ENCODE measurements around the gene PAPSS2. TPM values are rescaled to one million over a fixed set of nuclear protein-coding genes. Genes with fewer than 3 reads are reported as not detected.
A peak's percentile ranks its signal among the peaks of the same experiment; 100 is the strongest.

PAPSS2 gene
- total and polyA plus RNA-seq, 8 donors = 1.3 to 17.3 (median 10.8) TPM

- Histone ChIP-seq H3K27me3 (no peaks in the 10 kb centered on the region), H3K36me3 (no peaks in the 10 kb centered on the region), H3K4me1 (peaks cover 0 to 14% (median 6%) of the 10 kb centered on the region in 4 donors), H3K27ac (no peak overlapping the region), H3K9me3 (no peaks in the 10 kb centered on the region), H3K4me3 (no peak overlapping the region)
- DNase-seq = no peak
- intact Hi-C loops (cut with DNase I; ENCODE audit: low total_unique reads) = no loop called here
- TF ChIP-seq POLR2A (IDR thresholded peaks at IDR 0.05) (no peak), CTCF (IDR thresholded peaks at IDR 0.05) (no peak), POLR2AphosphoS5 (IDR thresholded peaks at IDR 0.05) (no peak), EP300 (IDR thresholded peaks at IDR 0.05) (no peak)
- WGBS, 5 donors = 84 to 93% (median 90%) methylated on average over 3 of the region's 3 CpGs
Observed at GRCh38 chr10:87692956-87693484, 33.3 kb downstream of the PAPSS2 start.

GRCh38 chr10:87694011-87694794, 34.5 kb downstream of the PAPSS2 start:
- H3K4me1 ChIP-seq = peaks cover 0 to 14% (median 6%) of the 10 kb centered on the region in 4 donors
- H3K36me3 ChIP-seq = no peaks in the 10 kb centered on the region
- peak overlapping the region in 2 of 5 donors; percentile 57 to 58 for H3K27ac ChIP-seq
- no peaks in the 10 kb centered on the region for H3K9me3 ChIP-seq
- WGBS, 5 donors = 44 to 67% (median 54%) methylated on average over 4 of the region's 4 CpGs
- intact Hi-C loops (cut with DNase I; ENCODE audit: low total_unique reads) = no loop called here
- no peak overlapping the region for H3K4me3 ChIP-seq
- peak in 1 of 2 donors; percentile 48 for DNase-seq
- H3K27me3 ChIP-seq = no peaks in the 10 kb centered on the region
- TF ChIP-seq CTCF (IDR thresholded peaks at IDR 0.05) (no peak), EP300 (IDR thresholded peaks at IDR 0.05) (no peak), POLR2A (IDR thresholded peaks at IDR 0.05) (no peak)

- TF ChIP-seq POLR2AphosphoS5 (IDR thresholded peaks at IDR 0.05) (no peak), POLR2A (IDR thresholded peaks at IDR 0.05) (no peak), CTCF (IDR thresholded peaks at IDR 0.05) (no peak), EP300 (IDR thresholded peaks at IDR 0.05) (no peak)
- peak overlapping the region in 1 of 5 donors; percentile 18 for H3K27ac ChIP-seq
- intact Hi-C loops (cut with DNase I; ENCODE audit: low total_unique reads) = no loop called here
- H3K4me1 ChIP-seq = peaks cover 0 to 14% (median 6%) of the 10 kb centered on the region in 4 donors
- H3K9me3 ChIP-seq = no peaks in the 10 kb centered on the region
- H3K4me3 ChIP-seq = no peak overlapping the region
- no peak for DNase-seq
- no peaks in the 10 kb centered on the region for H3K36me3 ChIP-seq
- WGBS, 5 donors = 71 to 78% (median 74%) methylated on average over 3 of the region's 3 CpGs
- H3K27me3 ChIP-seq = no peaks in the 10 kb centered on the region
Observed at GRCh38 chr10:87695074-87695473, 35.4 kb downstream of the PAPSS2 start.

GRCh38 chr10:87696922-87697745, 37.5 kb downstream of the PAPSS2 start:
- H3K4me3 ChIP-seq = no peak overlapping the region
- intact Hi-C loops (cut with DNase I; ENCODE audit: low total_unique reads) = no loop called here
- DNase-seq = no peak
- 74 to 89% (median 84%) methylated on average over 11 of the region's 11 CpGs for WGBS, 5 donors
- H3K27ac ChIP-seq = no peak overlapping the region
- H3K27me3 ChIP-seq = no peaks in the 10 kb centered on the region
- no peaks in the 10 kb centered on the region for H3K9me3 ChIP-seq
- peaks cover 0 to 5% (median 2%) of the 10 kb centered on the region in 4 donors for H3K4me1 ChIP-seq
- no peak for TF ChIP-seq CTCF (IDR thresholded peaks at IDR 0.05)
- no peak for TF ChIP-seq POLR2AphosphoS5 (IDR thresholded peaks at IDR 0.05)
- no peak for TF ChIP-seq EP300 (IDR thresholded peaks at IDR 0.05)
- no peak for TF ChIP-seq POLR2A (IDR thresholded peaks at IDR 0.05)
- H3K36me3 ChIP-seq = no peaks in the 10 kb centered on the region
